ENCODE results near the gene PANK4.

Gene PANK4

DNA sequence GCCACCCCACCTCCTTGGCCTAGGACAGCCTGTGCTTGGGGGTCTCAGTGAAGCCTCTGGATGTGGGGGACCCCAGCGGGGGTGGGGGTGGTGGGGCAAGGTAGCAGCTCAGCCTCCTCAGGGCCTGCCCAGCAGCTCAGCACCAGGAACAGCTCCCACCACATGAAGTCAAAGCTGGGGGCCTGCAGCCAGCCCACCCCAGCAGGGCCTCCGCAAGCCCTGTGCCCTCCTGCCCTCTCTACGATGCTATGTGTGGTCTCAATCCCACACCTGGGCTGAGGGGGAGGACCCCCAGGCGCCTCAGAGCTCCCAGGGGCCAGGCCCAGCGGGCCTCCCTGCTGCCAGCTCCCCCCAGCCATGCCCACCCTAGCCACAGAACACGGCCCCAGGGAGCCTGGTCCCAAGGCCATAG lies 18.6 kb downstream of the PANK4 start:
- H3K27me3 ChIP-seq (ENCODE audit: control insufficient read depth, insufficient read depth, low read length) = peaks cover 15% of the 10 kb centered on the region
- no peaks in the 10 kb centered on the region for H3K4me1 ChIP-seq (ENCODE audit: control insufficient read depth, insufficient read depth, low read length)
- no peak overlapping the region for H3K4me3 ChIP-seq (ENCODE audit: low read length)
- H3K9ac ChIP-seq (ENCODE audit: low read length) = no peak overlapping the region
- H3K27ac ChIP-seq (ENCODE audit: low read depth, low read length) = no peak overlapping the region
- peaks cover 30% of the 10 kb centered on the region for H3K36me3 ChIP-seq (ENCODE audit: control insufficient read depth, insufficient read depth, low read length)

DNA sequence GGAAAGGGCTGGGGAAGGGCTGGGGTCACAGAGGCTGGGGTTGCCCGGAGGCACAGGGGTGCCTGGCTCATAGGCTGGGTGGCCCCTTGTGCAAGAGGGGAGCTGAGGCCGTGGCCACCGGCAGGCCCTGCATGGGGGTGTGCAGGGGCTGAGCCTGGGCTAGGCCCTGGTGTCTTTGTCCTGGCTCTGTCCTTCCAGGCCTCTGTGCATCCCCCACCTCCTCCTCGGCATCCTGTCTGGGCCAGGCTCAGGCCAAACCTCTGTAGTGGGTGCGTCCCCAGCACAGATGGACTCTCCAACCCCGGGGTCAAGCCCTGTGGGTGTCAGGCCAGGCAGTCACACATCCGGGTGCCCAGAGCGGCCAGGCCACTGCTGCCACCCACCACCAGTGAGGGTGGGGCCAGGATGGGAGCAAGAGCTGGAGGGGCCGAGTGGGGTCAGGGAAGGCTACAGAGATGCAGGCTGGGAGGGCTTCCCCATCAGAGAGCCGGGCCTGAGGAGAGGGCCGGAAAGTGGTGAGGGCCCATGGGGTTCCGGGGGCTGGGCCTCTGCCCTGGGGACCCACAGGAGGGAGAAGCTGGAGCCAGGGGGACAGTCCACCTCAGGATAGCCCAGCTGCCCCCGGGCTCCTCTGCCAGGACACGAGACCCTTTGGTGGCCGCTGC lies 19.4 kb downstream of the PANK4 start:
- H3K9ac ChIP-seq (ENCODE audit: low read length) = no peak overlapping the region
- no peaks in the 10 kb centered on the region for H3K4me1 ChIP-seq (ENCODE audit: control insufficient read depth, insufficient read depth, low read length)
- no peak overlapping the region for H3K27ac ChIP-seq (ENCODE audit: low read depth, low read length)
- peaks cover 15% of the 10 kb centered on the region for H3K27me3 ChIP-seq (ENCODE audit: control insufficient read depth, insufficient read depth, low read length)
- H3K4me3 ChIP-seq (ENCODE audit: low read length) = no peak overlapping the region
- H3K36me3 ChIP-seq (ENCODE audit: control insufficient read depth, insufficient read depth, low read length) = peaks cover 27% of the 10 kb centered on the region

DNA sequence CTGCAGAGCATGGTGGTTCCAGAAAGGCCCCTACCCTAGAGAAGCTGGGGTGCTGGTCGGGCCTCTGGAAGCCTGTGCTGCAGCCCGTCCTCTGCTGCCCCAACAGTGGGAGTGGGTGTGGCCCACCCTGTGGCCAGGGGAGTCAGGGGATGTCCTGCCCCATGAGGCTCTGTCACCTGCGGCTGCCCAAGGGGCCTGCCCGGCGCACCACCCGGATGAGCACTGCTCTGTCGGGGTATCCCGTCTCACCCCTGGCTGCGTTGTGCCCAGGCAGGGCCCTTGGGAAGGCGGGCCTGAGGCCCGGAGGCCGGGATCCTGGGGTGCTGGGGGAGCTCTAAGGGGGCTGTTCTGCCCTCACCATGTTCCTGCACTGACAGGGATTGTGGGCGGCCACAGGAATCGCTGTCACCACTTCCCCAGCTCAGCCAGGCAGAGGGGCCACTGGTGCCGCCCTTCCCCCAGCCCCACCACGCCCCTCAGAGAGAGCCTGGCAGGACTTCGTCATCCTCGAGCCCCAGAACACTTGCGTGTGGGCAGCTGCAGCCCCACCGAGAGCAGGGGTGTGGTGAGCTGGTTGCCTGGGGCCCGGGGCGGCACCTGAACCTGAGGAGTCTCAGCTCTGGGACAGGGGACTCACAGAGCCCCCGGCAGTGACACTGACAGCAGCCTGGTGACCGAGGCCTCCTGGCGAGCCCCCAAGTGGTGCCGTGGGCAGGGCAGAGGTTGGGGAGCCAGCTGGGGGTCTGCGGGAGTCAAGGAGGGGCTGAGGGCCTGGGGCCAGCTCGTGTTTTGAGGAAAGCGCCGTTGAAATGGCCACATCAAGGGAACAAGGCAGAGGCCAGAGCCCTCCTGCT lies 20.2 kb downstream of the PANK4 start:
- Histone ChIP-seq H3K36me3 (ENCODE audit: control insufficient read depth, insufficient read depth, low read length) (peaks cover 19% of the 10 kb centered on the region), H3K4me3 (ENCODE audit: low read length) (no peak overlapping the region)

DNA sequence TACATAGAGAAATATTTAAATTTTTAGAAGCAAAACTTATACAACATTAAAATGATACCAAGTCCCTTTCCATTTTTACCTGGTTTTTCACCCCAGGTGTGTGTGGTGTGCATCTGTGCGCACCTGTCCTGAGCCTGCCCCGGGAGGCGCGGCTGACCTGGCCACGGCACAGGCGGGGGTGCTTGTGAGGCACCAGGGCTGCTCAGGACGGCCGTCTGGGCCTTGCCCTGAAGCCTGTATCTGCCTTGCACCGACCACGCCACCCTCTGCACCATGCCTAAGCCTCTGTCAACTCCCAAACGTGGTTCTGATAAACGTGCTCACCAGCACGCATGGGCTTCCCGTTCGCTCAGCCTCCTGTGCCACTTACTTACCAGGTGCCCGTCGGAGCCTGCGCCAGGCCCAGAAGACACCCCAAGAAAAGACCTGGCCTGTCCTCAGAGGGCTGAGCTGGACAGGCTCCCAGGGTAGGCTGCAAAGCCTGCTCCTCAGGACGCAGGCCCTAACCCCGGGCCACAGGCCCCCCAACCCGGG lies 20.9 kb downstream of the PANK4 start:
- peaks cover 11% of the 10 kb centered on the region for H3K36me3 ChIP-seq (ENCODE audit: control insufficient read depth, insufficient read depth, low read length)
- H3K4me3 ChIP-seq (ENCODE audit: low read length) = no peak overlapping the region
- no peaks in the 10 kb centered on the region for H3K4me1 ChIP-seq (ENCODE audit: control insufficient read depth, insufficient read depth, low read length)
- H3K27ac ChIP-seq (ENCODE audit: low read depth, low read length) = no peak overlapping the region
- peaks cover 15% of the 10 kb centered on the region for H3K27me3 ChIP-seq (ENCODE audit: control insufficient read depth, insufficient read depth, low read length)
- H3K9ac ChIP-seq (ENCODE audit: low read length) = no peak overlapping the region

More for the DNA sequence above, 20.2 kb downstream of the PANK4 start:
- Histone ChIP-seq H3K4me1 (ENCODE audit: control insufficient read depth, insufficient read depth, low read length) (no peaks in the 10 kb centered on the region), H3K27ac (ENCODE audit: low read depth, low read length) (no peak overlapping the region), H3K9ac (ENCODE audit: low read length) (no peak overlapping the region), H3K27me3 (ENCODE audit: control insufficient read depth, insufficient read depth, low read length) (peaks cover 15% of the 10 kb centered on the region)

DNA sequence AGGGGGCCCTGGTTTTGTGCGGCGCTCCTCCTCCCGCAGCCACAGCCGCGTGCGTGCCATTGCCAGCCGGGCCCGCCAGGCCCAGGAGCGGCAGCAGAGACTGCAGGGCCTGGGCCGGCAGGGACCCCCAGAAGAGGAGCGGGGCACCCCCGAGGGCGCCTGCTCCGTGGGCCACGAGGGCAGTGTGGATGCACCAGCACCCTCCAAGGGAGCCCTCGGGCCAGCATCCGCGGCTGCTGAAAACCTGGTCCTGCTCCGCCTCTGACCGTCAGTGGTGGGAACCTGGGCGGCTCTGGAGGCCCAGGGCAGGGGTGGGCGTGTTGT lies 21.5 kb downstream of the PANK4 start:
- H3K36me3 ChIP-seq (ENCODE audit: control insufficient read depth, insufficient read depth, low read length) = peaks cover 5% of the 10 kb centered on the region
- no peaks in the 10 kb centered on the region for H3K4me1 ChIP-seq (ENCODE audit: control insufficient read depth, insufficient read depth, low read length)
- no peak overlapping the region for H3K27ac ChIP-seq (ENCODE audit: low read depth, low read length)
- no peak overlapping the region for H3K9ac ChIP-seq (ENCODE audit: low read length)
- H3K4me3 ChIP-seq (ENCODE audit: low read length) = no peak overlapping the region
- H3K27me3 ChIP-seq (ENCODE audit: control insufficient read depth, insufficient read depth, low read length) = peaks cover 15% of the 10 kb centered on the region

DNA sequence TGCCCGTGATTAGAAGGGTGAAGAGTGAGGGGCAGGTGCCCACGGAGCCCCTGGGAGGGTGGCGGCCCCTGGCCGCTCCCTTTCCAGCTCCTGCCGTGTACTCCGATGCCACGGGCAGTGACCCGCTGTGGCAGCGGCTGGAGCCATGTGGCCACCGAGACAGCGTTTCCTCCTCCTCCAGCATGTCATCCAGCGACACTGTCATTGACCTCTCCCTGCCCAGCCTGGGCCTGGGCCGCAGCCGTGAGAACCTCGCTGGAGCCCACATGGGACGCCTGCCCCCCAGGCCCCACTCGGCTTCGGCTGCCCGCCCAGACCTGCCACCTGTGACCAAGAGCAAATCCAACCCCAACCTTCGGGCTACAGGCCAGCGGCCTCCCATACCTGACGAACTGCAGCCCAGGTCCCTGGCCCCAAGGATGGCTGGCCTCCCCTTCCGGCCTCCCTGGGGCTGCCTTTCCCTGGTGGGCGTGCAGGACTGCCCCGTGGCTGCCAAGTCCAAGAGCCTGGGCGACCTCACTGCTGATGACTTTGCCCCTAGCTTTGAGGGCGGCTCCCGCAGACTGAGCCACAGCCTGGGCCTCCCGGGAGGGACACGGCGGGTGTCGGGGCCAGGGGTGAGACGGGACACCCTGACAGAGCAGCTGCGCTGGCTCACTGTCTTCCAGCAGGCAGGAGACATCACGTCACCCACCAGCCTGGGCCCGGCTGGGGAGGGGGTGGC lies 22.0 kb downstream of the PANK4 start:
- Histone ChIP-seq H3K36me3 (ENCODE audit: control insufficient read depth, insufficient read depth, low read length) (peaks cover 1% of the 10 kb centered on the region), H3K27ac (ENCODE audit: low read depth, low read length) (no peak overlapping the region), H3K9ac (ENCODE audit: low read length) (no peak overlapping the region), H3K27me3 (ENCODE audit: control insufficient read depth, insufficient read depth, low read length) (peaks cover 15% of the 10 kb centered on the region), H3K4me3 (ENCODE audit: low read length) (no peak overlapping the region), H3K4me1 (ENCODE audit: control insufficient read depth, insufficient read depth, low read length) (no peaks in the 10 kb centered on the region)

DNA sequence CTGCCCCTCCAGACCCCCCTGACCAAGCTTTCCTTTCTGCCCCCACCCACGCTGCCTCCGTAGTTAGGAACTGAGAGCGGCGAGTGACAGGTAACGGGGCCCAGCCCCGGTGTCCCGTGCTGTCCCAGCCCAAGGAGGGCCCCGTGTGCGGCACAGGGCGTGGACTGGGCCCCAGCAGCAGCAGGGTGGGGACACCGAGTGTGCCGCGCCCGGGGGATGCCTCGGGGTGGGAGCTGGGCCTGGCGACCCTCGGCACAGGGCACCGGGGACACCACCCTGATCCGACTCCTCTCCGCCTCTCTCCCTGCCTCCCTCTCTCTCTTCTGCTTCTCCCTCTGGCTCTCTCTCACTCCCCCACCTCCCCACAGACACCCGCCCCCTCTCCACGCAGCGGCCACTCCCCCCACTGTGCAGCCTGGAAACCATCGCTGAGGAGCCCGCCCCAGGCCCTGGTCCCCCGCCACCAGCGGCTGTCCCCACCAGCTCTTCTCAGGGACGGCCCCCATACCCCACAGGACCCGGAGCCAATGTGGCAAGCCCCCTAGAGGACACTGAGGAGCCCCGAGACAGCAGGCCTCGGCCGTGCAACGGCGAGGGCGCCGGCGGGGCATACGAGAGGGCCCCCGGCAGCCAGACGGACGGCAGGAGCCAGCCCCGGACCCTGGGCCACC lies 22.7 kb downstream of the PANK4 start:
- Histone ChIP-seq H3K9ac (ENCODE audit: low read length) (no peak overlapping the region), H3K27ac (ENCODE audit: low read depth, low read length) (no peak overlapping the region), H3K4me1 (ENCODE audit: control insufficient read depth, insufficient read depth, low read length) (no peaks in the 10 kb centered on the region), H3K36me3 (ENCODE audit: control insufficient read depth, insufficient read depth, low read length) (no peaks in the 10 kb centered on the region), H3K4me3 (ENCODE audit: low read length) (no peak overlapping the region), H3K27me3 (ENCODE audit: control insufficient read depth, insufficient read depth, low read length) (peaks cover 15% of the 10 kb centered on the region)

DNA sequence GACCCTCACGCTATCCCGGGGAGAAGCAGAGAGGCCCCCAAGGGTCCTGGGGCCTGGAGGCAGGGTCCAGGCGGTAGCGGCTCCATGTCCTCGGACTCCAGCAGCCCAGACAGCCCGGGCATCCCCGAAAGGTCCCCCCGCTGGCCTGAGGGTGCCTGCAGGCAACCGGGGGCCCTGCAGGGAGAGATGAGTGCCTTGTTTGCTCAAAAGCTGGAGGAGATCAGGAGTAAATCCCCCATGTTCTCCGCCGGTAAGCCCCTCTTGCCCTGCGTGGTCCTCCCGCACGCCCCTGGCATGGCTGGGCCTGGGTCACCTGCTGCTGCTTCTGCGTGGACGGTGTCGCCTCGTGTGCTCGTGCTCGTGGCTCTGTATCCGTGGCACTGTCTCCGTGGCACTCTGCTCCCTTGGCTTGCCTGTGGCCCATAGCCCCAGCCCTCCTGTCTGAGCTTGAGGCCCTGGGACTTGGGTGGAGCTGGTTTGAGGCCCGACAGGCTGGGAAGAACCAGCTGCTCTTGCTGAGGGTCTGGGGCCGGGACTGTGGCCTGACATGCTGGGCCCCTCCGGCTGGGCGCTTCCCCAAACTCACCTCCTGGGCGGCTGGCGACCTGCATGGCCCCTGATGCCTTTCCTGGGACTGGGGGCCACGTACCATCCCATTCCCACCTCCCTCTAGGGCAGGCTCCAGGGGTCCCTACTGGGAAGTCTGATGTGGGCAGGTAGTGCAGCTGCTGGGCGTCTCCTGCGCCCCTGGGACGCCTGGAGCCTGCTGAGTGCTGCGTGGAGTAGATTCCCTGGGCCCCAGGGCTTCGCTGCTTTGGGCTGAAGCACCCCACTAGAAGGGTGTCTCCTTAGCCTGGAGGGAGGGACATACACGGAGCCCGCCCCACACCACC lies 23.5 kb downstream of the PANK4 start:
- Histone ChIP-seq H3K4me3 (ENCODE audit: low read length) (no peak overlapping the region), H3K4me1 (ENCODE audit: control insufficient read depth, insufficient read depth, low read length) (no peaks in the 10 kb centered on the region), H3K9ac (ENCODE audit: low read length) (no peak overlapping the region), H3K27ac (ENCODE audit: low read depth, low read length) (no peak overlapping the region), H3K36me3 (ENCODE audit: control insufficient read depth, insufficient read depth, low read length) (no peaks in the 10 kb centered on the region), H3K27me3 (ENCODE audit: control insufficient read depth, insufficient read depth, low read length) (peaks cover 15% of the 10 kb centered on the region)

DNA sequence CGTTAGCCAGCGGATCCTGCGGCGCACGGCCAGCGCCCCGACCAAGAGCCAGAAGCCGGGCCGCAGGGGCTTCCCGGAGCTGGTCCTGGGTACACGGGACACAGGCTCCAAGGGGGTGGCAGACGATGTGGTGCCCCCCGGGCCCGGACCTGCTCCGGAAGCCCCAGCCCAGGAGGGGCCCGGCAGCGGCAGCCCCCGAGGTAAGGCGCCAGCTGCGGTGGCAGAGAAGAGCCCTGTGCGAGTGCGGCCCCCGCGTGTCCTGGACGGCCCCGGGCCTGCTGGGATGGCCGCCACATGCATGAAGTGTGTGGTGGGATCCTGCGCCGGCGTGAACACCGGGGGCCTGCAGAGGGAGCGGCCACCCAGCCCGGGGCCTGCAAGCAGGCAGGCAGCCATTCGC lies 24.2 kb downstream of the PANK4 start:
- no peaks in the 10 kb centered on the region for H3K4me1 ChIP-seq (ENCODE audit: control insufficient read depth, insufficient read depth, low read length)
- peaks cover 15% of the 10 kb centered on the region for H3K27me3 ChIP-seq (ENCODE audit: control insufficient read depth, insufficient read depth, low read length)
- H3K27ac ChIP-seq (ENCODE audit: low read depth, low read length) = no peak overlapping the region

DNA sequence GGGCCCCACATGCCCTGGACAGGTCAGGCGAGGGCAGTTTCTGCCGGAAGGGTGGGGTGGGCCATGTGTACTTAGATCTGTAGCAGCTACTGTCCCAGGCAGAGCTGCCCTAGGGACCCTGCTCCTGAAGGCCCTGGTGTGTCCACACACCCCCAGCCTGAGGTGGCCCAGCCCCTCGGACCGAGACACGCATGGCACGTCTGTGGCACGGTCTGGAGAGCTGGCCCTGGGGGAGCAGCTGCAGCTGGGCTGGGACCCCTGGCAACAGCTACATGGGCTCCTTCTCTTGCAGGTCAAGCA lies 24.6 kb downstream of the PANK4 start:
- Histone ChIP-seq H3K27ac (ENCODE audit: low read depth, low read length) (no peak overlapping the region), H3K27me3 (ENCODE audit: control insufficient read depth, insufficient read depth, low read length) (peaks cover 15% of the 10 kb centered on the region), H3K4me3 (ENCODE audit: low read length) (no peak overlapping the region), H3K9ac (ENCODE audit: low read length) (no peak overlapping the region), H3K4me1 (ENCODE audit: control insufficient read depth, insufficient read depth, low read length) (no peaks in the 10 kb centered on the region), H3K36me3 (ENCODE audit: control insufficient read depth, insufficient read depth, low read length) (no peaks in the 10 kb centered on the region)

More for the DNA sequence above, 24.2 kb downstream of the PANK4 start:
- Histone ChIP-seq H3K36me3 (ENCODE audit: control insufficient read depth, insufficient read depth, low read length) (no peaks in the 10 kb centered on the region), H3K4me3 (ENCODE audit: low read length) (no peak overlapping the region), H3K9ac (ENCODE audit: low read length) (no peak overlapping the region)

DNA sequence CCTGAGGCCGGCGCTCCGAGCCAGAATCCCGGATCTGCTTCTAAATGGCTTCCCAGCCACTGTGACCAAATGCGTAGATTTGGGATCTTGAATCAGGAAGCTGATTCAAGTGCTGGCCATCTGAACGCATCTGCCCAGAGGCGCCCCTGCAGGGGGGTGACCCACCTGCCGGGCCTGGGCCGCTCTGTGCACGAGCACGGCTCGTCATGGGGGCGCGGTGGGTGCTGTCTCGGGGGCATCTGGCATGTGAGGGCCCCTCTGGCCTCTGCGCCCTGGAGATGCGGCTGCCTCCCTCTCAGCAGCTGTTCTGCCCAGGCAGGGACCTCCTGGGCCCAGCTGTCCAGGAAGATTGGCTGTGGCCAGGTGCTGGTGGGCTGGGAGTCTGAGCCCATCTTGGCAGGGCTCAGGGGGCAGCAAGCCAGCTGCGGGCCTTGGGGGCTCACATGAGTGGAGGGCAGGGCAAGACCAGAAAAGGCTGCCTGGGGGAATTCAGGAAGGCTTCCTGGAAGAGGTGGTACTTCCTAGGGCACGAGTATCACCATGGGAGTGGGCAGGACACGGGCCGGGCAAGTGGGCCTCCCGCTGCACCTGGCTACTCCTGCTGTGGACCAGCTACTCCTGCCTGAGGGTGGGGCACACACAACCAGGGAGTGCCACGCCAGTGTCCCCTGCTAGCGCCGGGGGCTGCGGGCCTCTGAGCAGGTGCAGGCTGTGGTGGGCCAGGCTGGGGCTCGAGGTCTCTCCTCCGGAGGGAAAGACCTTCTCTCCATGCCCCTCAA lies 25.2 kb downstream of the PANK4 start:
- Histone ChIP-seq H3K9ac (ENCODE audit: low read length) (no peak overlapping the region), H3K4me1 (ENCODE audit: control insufficient read depth, insufficient read depth, low read length) (no peaks in the 10 kb centered on the region), H3K27me3 (ENCODE audit: control insufficient read depth, insufficient read depth, low read length) (peaks cover 15% of the 10 kb centered on the region), H3K27ac (ENCODE audit: low read depth, low read length) (no peak overlapping the region), H3K36me3 (ENCODE audit: control insufficient read depth, insufficient read depth, low read length) (no peaks in the 10 kb centered on the region), H3K4me3 (ENCODE audit: low read length) (no peak overlapping the region)

Data from rectal smooth muscle tissue (tissue), 1 donor.